ENCODE measurements around the gene HAPLN2.

HAPLN2 gene

GRCh38 chr1:156578055-156578454 lies 41.2 kb upstream of the HAPLN2 start:
- DNase-seq (ENCODE audit: low read depth, low spot score), result no peak
- TF ChIP-seq, protein P1, sequence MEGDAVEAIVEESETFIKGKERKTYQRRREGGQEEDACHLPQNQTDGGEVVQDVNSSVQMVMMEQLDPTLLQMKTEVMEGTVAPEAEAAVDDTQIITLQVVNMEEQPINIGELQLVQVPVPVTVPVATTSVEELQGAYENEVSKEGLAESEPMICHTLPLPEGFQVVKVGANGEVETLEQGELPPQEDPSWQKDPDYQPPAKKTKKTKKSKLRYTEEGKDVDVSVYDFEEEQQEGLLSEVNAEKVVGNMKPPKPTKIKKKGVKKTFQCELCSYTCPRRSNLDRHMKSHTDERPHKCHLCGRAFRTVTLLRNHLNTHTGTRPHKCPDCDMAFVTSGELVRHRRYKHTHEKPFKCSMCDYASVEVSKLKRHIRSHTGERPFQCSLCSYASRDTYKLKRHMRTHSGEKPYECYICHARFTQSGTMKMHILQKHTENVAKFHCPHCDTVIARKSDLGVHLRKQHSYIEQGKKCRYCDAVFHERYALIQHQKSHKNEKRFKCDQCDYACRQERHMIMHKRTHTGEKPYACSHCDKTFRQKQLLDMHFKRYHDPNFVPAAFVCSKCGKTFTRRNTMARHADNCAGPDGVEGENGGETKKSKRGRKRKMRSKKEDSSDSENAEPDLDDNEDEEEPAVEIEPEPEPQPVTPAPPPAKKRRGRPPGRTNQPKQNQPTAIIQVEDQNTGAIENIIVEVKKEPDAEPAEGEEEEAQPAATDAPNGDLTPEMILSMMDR (IDR thresholded peaks at IDR 0.05; ENCODE audit: low read depth, low read length), result no peak
- no peak overlapping the region for H3K4me3 ChIP-seq (ENCODE audit: low read depth, low read length)
- in situ Hi-C loops (cut with HindIII; ENCODE audit: low sequenced_read_pairs), result no loop called here

GRCh38 chr1:156579472-156579871 lies 39.7 kb upstream of the HAPLN2 start, which contains the start of gene TTC24:
TTC24 (plus strand) TSS chr1:156579723; CDS start chr1:156581365, 1,642 bp downstream.
- TF ChIP-seq, protein P1 (IDR thresholded peaks at IDR 0.05; ENCODE audit: low read depth, low read length), result no peak
- in situ Hi-C loops (cut with HindIII; ENCODE audit: low sequenced_read_pairs), result no loop called here

GRCh38 chr1:156581661-156582387 lies 37.4 kb upstream of the HAPLN2 start:
- DNase-seq (ENCODE audit: low read depth, low spot score), result no peak
- in situ Hi-C loops (cut with HindIII; ENCODE audit: low sequenced_read_pairs), result no loop called here
- TF ChIP-seq, protein P1 (IDR thresholded peaks at IDR 0.05; ENCODE audit: low read depth, low read length), result no peak
- H3K4me3 ChIP-seq (ENCODE audit: low read depth, low read length), result no peak overlapping the region

More at GRCh38 chr1:156579472-156579871, 39.7 kb upstream of the HAPLN2 start, which contains the start of gene TTC24:
- no peak within 1 kb of the TSS for H3K4me3 ChIP-seq (ENCODE audit: low read depth, low read length)
- DNase-seq (ENCODE audit: low read depth, low spot score), result no peak

DNA sequence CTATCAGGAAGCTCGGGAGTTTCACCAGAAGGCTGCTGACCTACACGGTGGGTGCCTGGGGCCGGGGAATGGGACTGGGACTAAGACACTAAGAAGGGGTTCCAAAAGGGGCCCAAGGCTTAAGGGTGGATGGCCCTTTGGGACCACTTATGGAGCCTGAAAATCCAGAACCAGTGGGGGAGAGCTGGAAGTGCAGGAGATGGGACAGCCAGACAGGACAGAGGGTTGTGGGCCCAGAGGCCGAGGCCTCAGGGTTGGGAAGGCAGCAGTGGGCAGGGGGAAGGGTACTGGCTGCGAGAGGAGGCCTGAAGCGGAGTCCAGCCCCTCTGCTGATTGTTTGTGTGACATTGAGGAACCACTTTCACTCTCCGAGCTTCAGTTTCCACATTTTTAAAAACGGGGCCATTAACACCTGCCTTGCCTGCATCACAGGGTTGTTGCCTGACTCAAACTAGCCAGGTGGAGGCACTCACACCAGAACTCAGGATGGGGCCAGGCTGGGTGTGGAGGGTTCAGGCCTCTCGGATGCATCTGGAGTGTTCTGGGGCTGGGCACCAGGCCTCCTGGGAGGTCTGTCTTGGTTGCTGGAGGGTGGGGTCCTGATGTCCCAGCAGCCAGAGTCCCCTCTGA lies 36.7 kb upstream of the HAPLN2 start:
- in situ Hi-C loops (cut with HindIII; ENCODE audit: low sequenced_read_pairs), result no loop called here
- H3K4me3 ChIP-seq (ENCODE audit: low read depth, low read length), result no peak overlapping the region
- DNase-seq (ENCODE audit: low read depth, low spot score), result no peak
- TF ChIP-seq, protein P1 (IDR thresholded peaks at IDR 0.05; ENCODE audit: low read depth, low read length), result no peak

GRCh38 chr1:156583821-156584622 lies 35.2 kb upstream of the HAPLN2 start:
- peak; percentile 82 for DNase-seq (ENCODE audit: low read depth, low spot score)
- TF ChIP-seq, protein P1 (IDR thresholded peaks at IDR 0.05; ENCODE audit: low read depth, low read length), result peak; percentile 93
- in situ Hi-C loops (cut with HindIII; ENCODE audit: low sequenced_read_pairs), result no loop called here
- no peak overlapping the region for H3K4me3 ChIP-seq (ENCODE audit: low read depth, low read length)

DNA sequence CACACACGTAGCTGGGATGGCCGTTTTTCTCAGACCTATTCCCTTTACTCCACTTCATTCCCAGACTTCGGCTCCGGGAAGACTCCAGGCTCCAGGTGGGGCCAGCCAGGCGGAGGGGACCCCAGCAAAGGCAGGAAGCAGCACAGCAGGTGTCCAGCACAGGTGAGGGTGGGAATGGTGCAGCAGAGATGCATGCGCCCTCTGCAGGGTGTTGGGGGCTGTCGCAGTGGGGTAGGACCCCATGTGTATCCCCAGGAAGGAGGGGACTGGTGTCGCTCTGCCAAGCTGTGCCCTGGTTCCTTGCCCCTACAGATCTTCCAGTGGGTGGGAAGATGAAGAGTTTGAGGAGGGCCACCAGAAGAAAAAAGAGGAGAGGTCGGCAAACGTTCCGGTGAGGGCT lies 34.4 kb upstream of the HAPLN2 start:
- no peak for DNase-seq (ENCODE audit: low read depth, low spot score)
- in situ Hi-C loops (cut with HindIII; ENCODE audit: low sequenced_read_pairs), result no loop called here
- TF ChIP-seq, protein P1 (IDR thresholded peaks at IDR 0.05; ENCODE audit: low read depth, low read length), result peak; percentile 39
- no peak overlapping the region for H3K4me3 ChIP-seq (ENCODE audit: low read depth, low read length)

Data from astrocyte of the spinal cord (primary cell).